Measurements from ENCODE around the gene DLG1. TPM values are rescaled to one million over a fixed set of nuclear protein-coding genes. Genes with fewer than 3 reads are reported as not detected.

The DLG1 gene
- total RNA-seq, 4 donors from 2014 or later, result 134 to 211 (median 152) TPM

DNA sequence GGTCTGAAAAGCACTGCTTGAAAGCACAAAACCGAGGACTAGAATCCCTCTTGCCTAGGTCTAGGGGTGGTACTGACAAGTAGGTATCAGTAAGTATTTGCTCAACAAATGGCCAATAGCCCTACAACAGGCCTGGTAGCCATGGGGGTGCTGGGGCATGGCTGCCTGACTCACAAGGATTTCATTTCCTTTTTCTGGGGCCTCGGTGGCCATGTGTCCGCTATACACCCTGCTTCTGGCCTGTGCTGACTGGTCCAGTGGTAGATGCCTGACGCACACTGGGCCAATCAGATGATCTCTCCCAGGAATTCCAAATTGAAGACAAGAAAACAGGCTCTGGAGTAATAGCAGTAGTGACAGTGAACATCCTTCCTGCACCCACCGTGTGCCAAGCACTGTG lies 298.2 kb downstream of the DLG1 start:
- Histone ChIP-seq H3K27ac (no peak overlapping the region), H3K4me3 (no peak overlapping the region), H3K36me3 (no peaks in the 10 kb centered on the region), H3K9me3 (no peaks in the 10 kb centered on the region), H3K4me1 (peaks cover 0 to 17% (median 9%) of the 10 kb centered on the region in 4 donors), H3K27me3 (no peaks in the 10 kb centered on the region)
- in situ Hi-C loops (cut with MboI; ENCODE audit: low pct_ligation_motif_present in 1 of 4, low pct_unique_long_range_greater_than_20kb in 1 of 4, low sequenced_read_pairs in 3 of 4), result no loop called here
- intact Hi-C loops (cut with DNase I; ENCODE audit: low total_unique reads), result no loop called here
- TF ChIP-seq POLR2A (IDR thresholded peaks at IDR 0.05) (no peak), EP300 (IDR thresholded peaks at IDR 0.05; ENCODE audit: low read depth) (no peak), POLR2AphosphoS5 (IDR thresholded peaks at IDR 0.05) (no peak)
- TF ChIP-seq, protein P1, sequence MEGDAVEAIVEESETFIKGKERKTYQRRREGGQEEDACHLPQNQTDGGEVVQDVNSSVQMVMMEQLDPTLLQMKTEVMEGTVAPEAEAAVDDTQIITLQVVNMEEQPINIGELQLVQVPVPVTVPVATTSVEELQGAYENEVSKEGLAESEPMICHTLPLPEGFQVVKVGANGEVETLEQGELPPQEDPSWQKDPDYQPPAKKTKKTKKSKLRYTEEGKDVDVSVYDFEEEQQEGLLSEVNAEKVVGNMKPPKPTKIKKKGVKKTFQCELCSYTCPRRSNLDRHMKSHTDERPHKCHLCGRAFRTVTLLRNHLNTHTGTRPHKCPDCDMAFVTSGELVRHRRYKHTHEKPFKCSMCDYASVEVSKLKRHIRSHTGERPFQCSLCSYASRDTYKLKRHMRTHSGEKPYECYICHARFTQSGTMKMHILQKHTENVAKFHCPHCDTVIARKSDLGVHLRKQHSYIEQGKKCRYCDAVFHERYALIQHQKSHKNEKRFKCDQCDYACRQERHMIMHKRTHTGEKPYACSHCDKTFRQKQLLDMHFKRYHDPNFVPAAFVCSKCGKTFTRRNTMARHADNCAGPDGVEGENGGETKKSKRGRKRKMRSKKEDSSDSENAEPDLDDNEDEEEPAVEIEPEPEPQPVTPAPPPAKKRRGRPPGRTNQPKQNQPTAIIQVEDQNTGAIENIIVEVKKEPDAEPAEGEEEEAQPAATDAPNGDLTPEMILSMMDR (IDR thresholded peaks at IDR 0.05), result no peak
- DNase-seq, result no peak
- WGBS, 2 donors (ENCODE audit: low coverage in 1 of 2), result 90% methylated on average over 5 of the region's 5 CpGs; no CpG with 5 or more reads in 1 of the 2 donors

- Histone ChIP-seq H3K4me1 (peaks cover 0 to 16% (median 9%) of the 10 kb centered on the region in 4 donors), H3K36me3 (no peaks in the 10 kb centered on the region), H3K27me3 (no peaks in the 10 kb centered on the region), H3K4me3 (no peak overlapping the region), H3K27ac (no peak overlapping the region), H3K9me3 (no peaks in the 10 kb centered on the region)
- intact Hi-C loops (cut with DNase I; ENCODE audit: low total_unique reads) (loop anchor here (10.0 kb wide), 1 partner anchor 186 kb away; no protein-coding TSS in a partner anchor), in situ Hi-C loops (cut with MboI; ENCODE audit: low pct_ligation_motif_present in 1 of 4, low pct_unique_long_range_greater_than_20kb in 1 of 4, low sequenced_read_pairs in 3 of 4) (loop anchor here in 2 of 4 donors (25.0 kb wide), 1 partner anchor 188 kb away; no protein-coding TSS in a partner anchor)
- TF ChIP-seq POLR2A (IDR thresholded peaks at IDR 0.05), result no peak
- TF ChIP-seq EP300 (IDR thresholded peaks at IDR 0.05; ENCODE audit: low read depth), result no peak
- no peak for TF ChIP-seq POLR2AphosphoS5 (IDR thresholded peaks at IDR 0.05)
- TF ChIP-seq, protein P1 (IDR thresholded peaks at IDR 0.05), result no peak
- 93 to 100% methylated on average over 8 to 21 of the region's 21 CpGs for WGBS, 2 donors (ENCODE audit: low coverage in 1 of 2)
- DNase-seq, result no peak
Measured at GRCh38 chr3:196998966-196999760, 299.2 kb downstream of the DLG1 start.

GRCh38 chr3:196997311-196997710 lies 301.1 kb downstream of the DLG1 start:
- Histone ChIP-seq H3K36me3 (no peaks in the 10 kb centered on the region), H3K4me3 (no peak overlapping the region), H3K9me3 (no peaks in the 10 kb centered on the region), H3K4me1 (peaks cover 0 to 5% (median under 1%) of the 10 kb centered on the region in 4 donors), H3K27me3 (no peaks in the 10 kb centered on the region), H3K27ac (no peak overlapping the region)
- 90 to 100% methylated on average over 6 to 15 of the region's 15 CpGs for WGBS, 2 donors (ENCODE audit: low coverage in 1 of 2)
- TF ChIP-seq POLR2AphosphoS5 (IDR thresholded peaks at IDR 0.05) (no peak), POLR2A (IDR thresholded peaks at IDR 0.05) (no peak), EP300 (IDR thresholded peaks at IDR 0.05; ENCODE audit: low read depth) (no peak)
- TF ChIP-seq, protein P1 (IDR thresholded peaks at IDR 0.05), result no peak
- no peak for DNase-seq
- intact Hi-C loops (cut with DNase I; ENCODE audit: low total_unique reads) (loop anchor here (10.0 kb wide), 1 partner anchor 187 kb away; no protein-coding TSS in a partner anchor), in situ Hi-C loops (cut with MboI; ENCODE audit: low pct_ligation_motif_present in 1 of 4, low pct_unique_long_range_greater_than_20kb in 1 of 4, low sequenced_read_pairs in 3 of 4) (loop anchor here in 2 of 4 donors (25.0 kb wide), 1 partner anchor 190 kb away; no protein-coding TSS in a partner anchor)

DNA sequence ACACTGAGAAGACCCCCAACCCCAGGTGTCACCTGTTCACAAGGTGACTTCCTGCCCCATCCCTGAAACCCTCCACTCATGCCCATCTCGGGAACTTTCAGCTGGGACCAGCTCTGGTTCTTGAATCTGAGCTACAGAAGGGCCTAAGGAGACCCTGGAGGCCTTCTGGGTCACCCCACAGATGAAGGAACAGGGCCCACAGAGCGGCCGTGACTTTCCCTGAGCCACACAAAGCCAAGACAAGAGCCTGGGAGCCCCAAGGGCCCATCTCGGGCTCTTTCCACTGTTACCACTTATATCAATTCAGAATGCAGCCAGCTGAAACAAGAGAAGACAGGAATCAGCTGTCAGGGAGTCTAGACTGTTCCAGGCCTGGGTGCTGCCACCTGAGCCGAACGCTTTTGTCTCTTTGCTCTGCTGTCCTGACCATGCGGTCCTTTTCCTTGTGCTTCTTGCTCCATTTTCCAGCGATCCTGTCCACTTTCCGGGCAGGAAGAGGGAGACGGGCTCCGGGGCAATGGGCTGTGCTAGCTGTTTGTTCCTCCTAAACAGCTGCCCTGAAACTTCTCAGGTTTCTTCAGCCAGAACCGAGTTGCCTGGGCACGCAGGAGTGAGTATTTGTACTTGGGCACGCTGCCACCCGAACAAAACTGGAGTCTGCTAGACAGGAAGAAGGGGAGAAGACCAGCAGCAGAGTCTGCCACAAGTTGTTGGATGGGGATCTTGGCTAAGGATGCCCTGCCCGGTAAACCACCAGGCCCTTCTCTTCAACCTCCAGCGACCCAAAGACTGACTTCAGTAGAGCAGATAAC lies 301.8 kb downstream of the DLG1 start:
- intact Hi-C loops (cut with DNase I; ENCODE audit: low total_unique reads), result loop anchor here (10.0 kb wide), 1 partner anchor 188 kb away; no protein-coding TSS in a partner anchor
- in situ Hi-C loops (cut with MboI; ENCODE audit: low pct_ligation_motif_present in 1 of 4, low pct_unique_long_range_greater_than_20kb in 1 of 4, low sequenced_read_pairs in 3 of 4), result loop anchor here in 2 of 4 donors (25.0 kb wide), 1 partner anchor 191 kb away; no protein-coding TSS in a partner anchor
- no peak for TF ChIP-seq EP300 (IDR thresholded peaks at IDR 0.05; ENCODE audit: low read depth)
- no peak for TF ChIP-seq POLR2AphosphoS5 (IDR thresholded peaks at IDR 0.05)
- TF ChIP-seq, protein P1 (IDR thresholded peaks at IDR 0.05), result no peak
- no peak for TF ChIP-seq POLR2A (IDR thresholded peaks at IDR 0.05)
- WGBS, 2 donors (ENCODE audit: low coverage in 1 of 2), result 48 to 89% methylated on average over 2 to 17 of the region's 17 CpGs
- Histone ChIP-seq H3K36me3 (no peaks in the 10 kb centered on the region), H3K4me3 (no peak overlapping the region), H3K9me3 (no peaks in the 10 kb centered on the region), H3K27ac (no peak overlapping the region), H3K27me3 (no peaks in the 10 kb centered on the region), H3K4me1 (no peaks in the 10 kb centered on the region)
- no peak for DNase-seq

All from transverse colon (tissue), 4 donors.